Vagina (tissue), 2 donors: ENCODE measurements around the gene NAT10. TPM values are rescaled to one million over a fixed set of nuclear protein-coding genes. Genes with fewer than 3 reads are reported as not detected.
A peak's percentile ranks its signal among the peaks of the same experiment; 100 is the strongest.

Source experiments
- DNase-seq, 2 donors: peaks; one replicate each; pipeline ENCODE4 v3.0.0-alpha.2; 2017; ENCODE audit errors: extremely low spot score in 2 of 2
- H3K27ac ChIP-seq: fragments of 200-600 bp; sonication (generic); one replicate; pipeline ENCODE4 v1.5.1; 2019
- H3K27me3 ChIP-seq: fragments of 200-600 bp; sonication (generic); one replicate; pipeline ENCODE4 v1.5.1; 2019
- H3K36me3 ChIP-seq, 2 donors: fragments of 200-600 bp; sonication (generic); one replicate each; pipeline ENCODE4 v1.5.1; 2017 to 2019
- H3K4me1 ChIP-seq: fragments of 200-600 bp; sonication (generic); one replicate; pipeline ENCODE4 v1.5.1; 2019
- H3K4me3 ChIP-seq, 2 donors: fragments of 200-600 bp; sonication (generic); 1 replicate in 1 of 2; 2 replicates in 1 of 2; pipeline ENCODE4 v1.5.1; 2016 to 2019
- H3K9me3 ChIP-seq: fragments of 200-600 bp; sonication (generic); one replicate; pipeline ENCODE4 v1.5.1; 2019
- POLR2A ChIP-seq, 2 donors: fragments of 450-650 bp; IDR thresholded peaks; one replicate each; pipeline ENCODE4 v1.6.1; 2017; ENCODE audit warnings: antibody characterized with exemption in 2 of 2, mild to moderate bottlenecking in 2 of 2, moderate library complexity in 2 of 2
- POLR2AphosphoS5 ChIP-seq, 2 donors: sonication (generic); formaldehyde crosslinking; IDR thresholded peaks; one replicate each; pipeline ENCODE4 v1.9.0; 2017; ENCODE audit warnings: antibody characterized with exemption in 2 of 2, mild to moderate bottlenecking in 2 of 2, low read depth in 1 of 2; ENCODE audit not compliant: insufficient read depth in 1 of 2
- intact Hi-C: fragments of 100-400 bp; cut with DNase I; formaldehyde crosslinking; loops from one replicate; pipeline ENCODE4 v1.15.1; 2023
- total RNA-seq: library from RNA; depleted of rRNA; stranded (reverse); fragments of >200 nt; gene quantifications from one replicate; pipeline ENCODE4 v1.2.3, GENCODE V29; 2016
- TF ChIP-seq, protein P1 (sequence below), 3 experiments: fragments of 450-650 bp in 2 of 3; fragments of 200-600 bp in 1 of 3; sonication (generic) in 1 of 3; IDR thresholded peaks; one replicate each; pipeline ENCODE4 v1.5.1; 2017 to 2019; ENCODE audit warnings: antibody characterized with exemption in 3 of 3, mild to moderate bottlenecking in 2 of 3, moderate library complexity in 2 of 3

NAT10 gene
- total RNA-seq, result 24.8 TPM

- Histone ChIP-seq H3K9me3 (no peaks in the 10 kb centered on the region), H3K4me3 (peak within 1 kb of the TSS; percentile 61 to 68), H3K27me3 (no peaks in the 10 kb centered on the region), H3K4me1 (peaks cover 21% of the 10 kb centered on the region), H3K36me3 (peaks cover 0 to 24% of the 10 kb centered on the region in 2 donors), H3K27ac (peak within 1 kb of the TSS; percentile 83)
- TF ChIP-seq, protein P1, sequence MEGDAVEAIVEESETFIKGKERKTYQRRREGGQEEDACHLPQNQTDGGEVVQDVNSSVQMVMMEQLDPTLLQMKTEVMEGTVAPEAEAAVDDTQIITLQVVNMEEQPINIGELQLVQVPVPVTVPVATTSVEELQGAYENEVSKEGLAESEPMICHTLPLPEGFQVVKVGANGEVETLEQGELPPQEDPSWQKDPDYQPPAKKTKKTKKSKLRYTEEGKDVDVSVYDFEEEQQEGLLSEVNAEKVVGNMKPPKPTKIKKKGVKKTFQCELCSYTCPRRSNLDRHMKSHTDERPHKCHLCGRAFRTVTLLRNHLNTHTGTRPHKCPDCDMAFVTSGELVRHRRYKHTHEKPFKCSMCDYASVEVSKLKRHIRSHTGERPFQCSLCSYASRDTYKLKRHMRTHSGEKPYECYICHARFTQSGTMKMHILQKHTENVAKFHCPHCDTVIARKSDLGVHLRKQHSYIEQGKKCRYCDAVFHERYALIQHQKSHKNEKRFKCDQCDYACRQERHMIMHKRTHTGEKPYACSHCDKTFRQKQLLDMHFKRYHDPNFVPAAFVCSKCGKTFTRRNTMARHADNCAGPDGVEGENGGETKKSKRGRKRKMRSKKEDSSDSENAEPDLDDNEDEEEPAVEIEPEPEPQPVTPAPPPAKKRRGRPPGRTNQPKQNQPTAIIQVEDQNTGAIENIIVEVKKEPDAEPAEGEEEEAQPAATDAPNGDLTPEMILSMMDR (IDR thresholded peaks at IDR 0.05), result peak in 1 of 3 experiments; percentile 22
- peak in 1 of 2 donors; percentile 46 for TF ChIP-seq POLR2A (IDR thresholded peaks at IDR 0.05)
- TF ChIP-seq POLR2AphosphoS5 (IDR thresholded peaks at IDR 0.05; ENCODE audit: insufficient read depth in 1 of 2, low read depth in 1 of 2), result peak; percentile 95 to 100
- DNase-seq, result peak; percentile 97 to 98
- intact Hi-C loops, result loop anchor here (5.0 kb wide), 1 partner anchor 53 kb away; the partner anchor contains the start of gene CAPRIN1
Measured at GRCh38 chr11:34105079-34105956, at the start of gene NAT10. Gene NAT10, plus strand, starts transcription at chr11:34105629. Its CDS starts 2,597 bp downstream, at chr11:34108226.

- no peaks in the 10 kb centered on the region for H3K9me3 ChIP-seq
- H3K27me3 ChIP-seq, result no peaks in the 10 kb centered on the region
- TF ChIP-seq, protein P1 (IDR thresholded peaks at IDR 0.05), result no peak
- TF ChIP-seq POLR2AphosphoS5 (IDR thresholded peaks at IDR 0.05; ENCODE audit: insufficient read depth in 1 of 2, low read depth in 1 of 2) (no peak), POLR2A (IDR thresholded peaks at IDR 0.05) (no peak)
- intact Hi-C loops, result no loop called here
- H3K4me1 ChIP-seq, result peaks cover 72% of the 10 kb centered on the region
- DNase-seq, result no peak
- H3K36me3 ChIP-seq, result no peaks in the 10 kb centered on the region
- no peak overlapping the region for H3K27ac ChIP-seq
- H3K4me3 ChIP-seq, result no peak overlapping the region
Measured at GRCh38 chr11:34056672-34057071, 48.8 kb upstream of the NAT10 start.

- intact Hi-C loops, result no loop called here
- H3K9me3 ChIP-seq, result no peaks in the 10 kb centered on the region
- H3K27me3 ChIP-seq, result no peaks in the 10 kb centered on the region
- TF ChIP-seq POLR2AphosphoS5 (IDR thresholded peaks at IDR 0.05; ENCODE audit: insufficient read depth in 1 of 2, low read depth in 1 of 2) (no peak), POLR2A (IDR thresholded peaks at IDR 0.05) (no peak)
- TF ChIP-seq, protein P1 (IDR thresholded peaks at IDR 0.05), result no peak
- H3K4me3 ChIP-seq, result no peak overlapping the region
- peaks cover 0 to 2% of the 10 kb centered on the region in 2 donors for H3K36me3 ChIP-seq
- H3K27ac ChIP-seq, result no peak overlapping the region
- peaks cover 66% of the 10 kb centered on the region for H3K4me1 ChIP-seq
- DNase-seq, result no peak
Measured at GRCh38 chr11:34063061-34063795, 42.2 kb upstream of the NAT10 start.

DNA sequence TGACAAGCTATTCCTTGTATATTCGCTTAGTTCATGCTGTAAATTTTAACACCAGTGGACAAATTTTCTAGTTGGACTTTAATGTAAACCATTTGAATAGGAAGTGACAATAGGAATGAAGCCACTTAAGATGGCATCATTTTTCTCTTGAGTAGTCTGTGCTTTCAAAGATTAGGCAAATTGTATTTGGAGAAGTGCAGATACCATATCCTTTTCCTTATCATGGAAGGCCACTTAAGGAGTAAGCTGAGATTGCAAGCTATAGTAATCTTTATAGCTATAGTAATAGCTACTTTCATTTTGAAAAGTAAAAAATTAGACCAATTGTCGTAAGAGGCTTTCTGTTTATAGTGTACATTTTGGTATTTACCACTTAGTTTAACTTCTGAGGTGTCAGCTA lies 41.1 kb upstream of the NAT10 start:
- no peaks in the 10 kb centered on the region for H3K27me3 ChIP-seq
- peaks cover 0 to 2% of the 10 kb centered on the region in 2 donors for H3K36me3 ChIP-seq
- no peaks in the 10 kb centered on the region for H3K9me3 ChIP-seq
- intact Hi-C loops, result no loop called here
- no peak overlapping the region for H3K4me3 ChIP-seq
- TF ChIP-seq, protein P1 (IDR thresholded peaks at IDR 0.05), result no peak
- TF ChIP-seq POLR2A (IDR thresholded peaks at IDR 0.05), result no peak
- no peak for TF ChIP-seq POLR2AphosphoS5 (IDR thresholded peaks at IDR 0.05; ENCODE audit: insufficient read depth in 1 of 2, low read depth in 1 of 2)
- peaks cover 66% of the 10 kb centered on the region for H3K4me1 ChIP-seq
- no peak for DNase-seq
- no peak overlapping the region for H3K27ac ChIP-seq
